IMR-90 (cell line): ENCODE measurements around the gene KCNAB3. TPM values are rescaled to one million over a fixed set of nuclear protein-coding genes. Genes with fewer than 3 reads are reported as not detected.

ENCODE experiments used
- ATAC-seq: fragments of 200-7000 bp; cut with Tn5 transposase; 2 replicates; pipeline ENCODE4 v1.9.1; 2020; ENCODE audit warnings: low read depth, mild to moderate bottlenecking, moderate library complexity
- BruUV-seq: library from RNA; stranded (reverse); fragments of 400-500 nt; replicated peaks from 2 replicates; lab custom pipeline; 2021; lab: Mats Ljungman, UMichigan
- CTCF ChIA-PET: fragments of 300-600 bp; formaldehyde crosslinking; extraction: SDS; loops from one replicate; lab custom pipeline; 2021; ENCODE audit warnings: antibody characterized with exemption; lab: Yijun Ruan, JAX
- POLR2A ChIA-PET: fragments of 300-600 bp; sonication (Branson Sonifier 250); formaldehyde crosslinking; loops from one replicate; lab custom pipeline; 2022; ENCODE audit warnings: antibody characterized with exemption; ENCODE audit not compliant: unreplicated experiment; lab: Charles Lee
- DNase-seq: peaks from one replicate; pipeline ENCODE4 v3.0.0; 2013
- H2AFZ ChIP-seq: replicated peaks from 2 replicates; pipeline ENCODE3; 2013; ENCODE audit warnings: low read length, mild to moderate bottlenecking; ENCODE audit not compliant: poor library complexity
- H2AK5ac ChIP-seq: 2 replicates; pipeline ENCODE4 v1.6.1; 2013; ENCODE audit warnings: low read depth, low read length, inconsistent platforms
- H2AK9ac ChIP-seq: replicated peaks from 2 replicates; pipeline ENCODE3; 2013; ENCODE audit warnings: mild to moderate bottlenecking, low read depth, low read length, moderate library complexity; ENCODE audit not compliant: poor library complexity
- H2BK120ac ChIP-seq: 2 replicates; pipeline ENCODE4 v1.6.1; 2013; ENCODE audit warnings: low read depth, low read length, inconsistent platforms
- H2BK15ac ChIP-seq: 3 replicates; pipeline ENCODE4 v1.6.1; 2013; ENCODE audit warnings: low read depth, low read length, inconsistent platforms
- H2BK20ac ChIP-seq: 2 replicates; pipeline ENCODE4 v1.6.1; 2013; ENCODE audit warnings: low read depth, mild to moderate bottlenecking, inconsistent platforms, low read length, moderate library complexity
- H2BK5ac ChIP-seq: 2 replicates; pipeline ENCODE4 v1.6.1; 2013; ENCODE audit warnings: mild to moderate bottlenecking, low read depth, low read length, inconsistent platforms; ENCODE audit not compliant: poor library complexity, severe bottlenecking
- H3K14ac ChIP-seq: replicated peaks from 2 replicates; pipeline ENCODE4 v1.6.1; 2013; ENCODE audit warnings: low read depth, low read length, inconsistent platforms
- H3K18ac ChIP-seq: 2 replicates; pipeline ENCODE4 v1.6.1; 2013; ENCODE audit warnings: low read depth, low read length, control low read depth
- H3K23ac ChIP-seq: 2 replicates; pipeline ENCODE4 v1.6.1; 2013; ENCODE audit warnings: low read depth, low read length, inconsistent platforms
- H3K27ac ChIP-seq: 2 replicates; pipeline ENCODE4 v1.5.1; 2013; ENCODE audit warnings: mild to moderate bottlenecking, control low read depth, low read length; ENCODE audit not compliant: insufficient read depth
- H3K27me3 ChIP-seq: 2 replicates; pipeline ENCODE4 v1.6.1; 2013; ENCODE audit warnings: low read length; ENCODE audit not compliant: control insufficient read depth, insufficient read depth
- H3K36me3 ChIP-seq: 2 replicates; pipeline ENCODE4 v1.6.1; 2013; ENCODE audit warnings: low read length, mixed read lengths; ENCODE audit not compliant: control insufficient read depth, insufficient read depth
- H3K4ac ChIP-seq: 2 replicates; pipeline ENCODE4 v1.6.1; 2013; ENCODE audit warnings: low read depth, low read length, inconsistent platforms
- H3K4me1 ChIP-seq: 2 replicates; pipeline ENCODE4 v1.6.1; 2013; ENCODE audit warnings: low read length, mixed read lengths; ENCODE audit not compliant: control insufficient read depth, insufficient read depth
- H3K4me2 ChIP-seq: 2 replicates; pipeline ENCODE4 v1.6.1; 2013; ENCODE audit warnings: low read depth, mild to moderate bottlenecking, control low read depth, low read length, moderate library complexity
- H3K4me3 ChIP-seq: 2 replicates; pipeline ENCODE4 v1.5.1; 2013; ENCODE audit warnings: low read depth, mild to moderate bottlenecking, control low read depth, low read length, moderate library complexity; ENCODE audit not compliant: insufficient read depth
- H3K56ac ChIP-seq: 2 replicates; pipeline ENCODE4 v1.6.1; 2013; ENCODE audit warnings: low read length, inconsistent platforms; ENCODE audit not compliant: insufficient read depth; ENCODE audit errors: extremely low read depth
- H3K79me1 ChIP-seq, 2 experiments: 2 replicates each; pipeline ENCODE4 v1.6.1; 2013; ENCODE audit warnings: low read length in 2 of 2, inconsistent platforms in 1 of 2, low read depth in 1 of 2
- H3K9ac ChIP-seq: 2 replicates; pipeline ENCODE4 v1.6.1; 2013; ENCODE audit warnings: low read depth, low read length, control low read depth
- H3K9me1 ChIP-seq: 2 replicates; pipeline ENCODE4 v1.6.1; 2013; ENCODE audit warnings: low read length, inconsistent platforms; ENCODE audit not compliant: insufficient read depth
- H3K9me3 ChIP-seq: 2 replicates; pipeline ENCODE4 v1.6.1; 2013; ENCODE audit warnings: low read length; ENCODE audit not compliant: control insufficient read depth, insufficient read depth
- H4K20me1 ChIP-seq: 2 replicates; pipeline ENCODE4 v1.6.1; 2013; ENCODE audit warnings: low read length, inconsistent platforms; ENCODE audit not compliant: insufficient read depth
- H4K5ac ChIP-seq: 2 replicates; pipeline ENCODE4 v1.6.1; 2013; ENCODE audit warnings: mild to moderate bottlenecking, low read depth, low read length, control low read depth
- H4K8ac ChIP-seq, 2 experiments: 2 replicates each; pipeline ENCODE4 v1.6.1; 2013; ENCODE audit warnings: low read depth in 2 of 2, low read length in 2 of 2, control low read depth in 1 of 2, inconsistent platforms in 1 of 2
- H4K91ac ChIP-seq: 2 replicates; pipeline ENCODE4 v1.6.1; 2013; ENCODE audit warnings: low read depth, low read length, inconsistent platforms; ENCODE audit not compliant: insufficient read depth
- CEBPB ChIP-seq: IDR thresholded peaks from 2 replicates; pipeline ENCODE4 v1.6.1; 2012; ENCODE audit warnings: low read depth, low read length, improper control_type of control experiment
- POLR2A ChIP-seq: IDR thresholded peaks from 2 replicates; pipeline ENCODE4 v1.6.1; 2012; ENCODE audit warnings: mild to moderate bottlenecking, low read depth, low read length
- RAD21 ChIP-seq: IDR thresholded peaks from 2 replicates; pipeline ENCODE4 v1.6.1; 2012; ENCODE audit warnings: low read length, improper control_type of control experiment
- RFX5 ChIP-seq: IDR thresholded peaks from 2 replicates; pipeline ENCODE4 v1.8.0; 2012; ENCODE audit warnings: low read depth, mild to moderate bottlenecking, low read length, moderate library complexity
- WGBS, 2 experiments: methylation state at CpG; one replicate each; pipeline versions ENCODE4 v1.1.5 to v1.1.7; 2013; ENCODE audit warnings: missing lambda C conversion rate in 2 of 2; ENCODE audit not compliant: insufficient read length in 1 of 2; ENCODE audit errors: extremely low coverage in 2 of 2; 5-methylcytosine and 5-hydroxymethylcytosine counted together
- dilution Hi-C: fragments of 300-500 bp; cut with HindIII; formaldehyde crosslinking; loops from one replicate; pipeline ENCODE4 v1.14.3; 2018; ENCODE audit warnings: low sequenced_read_pairs; ENCODE audit not compliant: unreplicated experiment
- in situ Hi-C: fragments of 300-500 bp; cut with MboI; formaldehyde crosslinking; loops from 3 replicates; pipeline ENCODE4 v1.14.3; 2019; ENCODE audit warnings: low sequenced_read_pairs, inconsistent platforms, mixed read lengths
- intact Hi-C: fragments of 100-400 bp; cut with micrococcal nuclease; formaldehyde crosslinking; loops from 2 replicates; pipeline ENCODE4 v1.10.0; 2022
- polyA plus RNA-seq, 3 experiments: library from polyadenylated mRNA; depleted of rRNA; stranded (reverse); fragments of >200 nt; gene quantifications; 2 replicates each; pipeline ENCODE4 v1.2.3, GENCODE V29; 2012; ENCODE audit warnings: low replicate concordance in 1 of 3
- total RNA-seq: library from RNA; depleted of rRNA; stranded (reverse); fragments of >200 nt; gene quantifications from 2 replicates; pipeline ENCODE4 v1.2.3, GENCODE V29; 2012

Gene KCNAB3
- total and polyA plus RNA-seq, 2 of the 4 experiments (the other 2 are of a cell fraction) = 0.36 to 4.2 TPM

- H2AK5ac ChIP-seq = peak within 1 kb of the TSS; percentile 94
- H4K5ac ChIP-seq = peak within 1 kb of the TSS; percentile 51
- H4K91ac ChIP-seq = peak within 1 kb of the TSS; percentile 93
- BruUV-seq = no TSS peak
- dilution Hi-C loops = no loop called here
- no peak for TF ChIP-seq RFX5
- no peak for TF ChIP-seq RAD21
- 0 out of 2 replicates have a peak, but pooled peaks have one; percentile 15 for TF ChIP-seq POLR2A
- no peak for TF ChIP-seq CEBPB
- H3K56ac ChIP-seq = peak within 1 kb of the TSS; percentile 75
- H3K79me1 ChIP-seq = peaks cover 7 to 62% of the 10 kb centered on the region in 2 experiments
- H3K4me1 ChIP-seq = peaks cover 19% of the 10 kb centered on the region
- H2BK15ac ChIP-seq = peak within 1 kb of the TSS; percentile 32; the same call in 2 of the 3 replicates
- peak within 1 kb of the TSS; percentile 46 for H3K4me3 ChIP-seq
- ATAC-seq = no peak
- ChIA-PET CTCF (no interaction called here), POLR2A (no interaction called here)
- H3K27me3 ChIP-seq = no peaks in the 10 kb centered on the region
- peaks cover 7% of the 10 kb centered on the region for H3K9me1 ChIP-seq
- in situ Hi-C loops = no loop called here
- peak within 1 kb of the TSS; percentile 95 for H3K27ac ChIP-seq
- H3K4me2 ChIP-seq = peak within 1 kb of the TSS; percentile 87
- peaks cover 14% of the 10 kb centered on the region for H4K20me1 ChIP-seq
- H3K18ac ChIP-seq = peak within 1 kb of the TSS; percentile 55
- peak within 1 kb of the TSS; percentile 89 for H3K14ac ChIP-seq
- peak within 1 kb of the TSS; percentile 79 for H3K9ac ChIP-seq
- peak within 1 kb of the TSS; percentile 88 for H3K23ac ChIP-seq
- peak within 1 kb of the TSS; percentile 69 to 89; a peak in 3 of 4 replicates for H4K8ac ChIP-seq
- no peaks in the 10 kb centered on the region for H3K9me3 ChIP-seq
- peak within 1 kb of the TSS; percentile 93 for H2BK5ac ChIP-seq
- H2BK120ac ChIP-seq = peak within 1 kb of the TSS; percentile 85
- intact Hi-C loops = loop anchor here (2.0 kb wide), 1 partner anchor 26 kb away; no protein-coding TSS in a partner anchor
- H2AFZ ChIP-seq = peak within 1 kb of the TSS; percentile 88
- H2BK20ac ChIP-seq = peak within 1 kb of the TSS; percentile 53
- DNase-seq = peak; percentile 21
- H3K36me3 ChIP-seq = peaks cover 15% of the 10 kb centered on the region
- WGBS, 2 experiments = 42% methylated on average over 9 of the region's 18 CpGs; no CpG with 5 or more reads in 1 of the 2 experiments
- peak within 1 kb of the TSS; percentile 90 for H3K4ac ChIP-seq
- H2AK9ac ChIP-seq = peak within 1 kb of the TSS; percentile 97
Measured at GRCh38 chr17:7888184-7888920, 41.3 kb downstream of the KCNAB3 start, which contains the start of gene CHD3. Gene CHD3 (plus strand): TSS chr17:7888789. CDS start chr17:7889001, 212 bp downstream.
